Neural progenitor cell (in vitro differentiated cells): ENCODE measurements around the gene PERM1.

ENCODE experiments used
- EZH2 ChIP-seq: fragments of 200-600 bp; sonication (generic); IDR thresholded peaks from 2 replicates; pipeline ENCODE4 v1.6.1; 2017; ENCODE audit warnings: antibody characterized with exemption, mild to moderate bottlenecking, moderate library complexity
- TF ChIP-seq, protein P1 (sequence below): fragments of 200-600 bp; sonication (generic); IDR thresholded peaks from 2 replicates; pipeline ENCODE4 v1.5.1; 2017; ENCODE audit warnings: antibody characterized with exemption, mild to moderate bottlenecking

DNA sequence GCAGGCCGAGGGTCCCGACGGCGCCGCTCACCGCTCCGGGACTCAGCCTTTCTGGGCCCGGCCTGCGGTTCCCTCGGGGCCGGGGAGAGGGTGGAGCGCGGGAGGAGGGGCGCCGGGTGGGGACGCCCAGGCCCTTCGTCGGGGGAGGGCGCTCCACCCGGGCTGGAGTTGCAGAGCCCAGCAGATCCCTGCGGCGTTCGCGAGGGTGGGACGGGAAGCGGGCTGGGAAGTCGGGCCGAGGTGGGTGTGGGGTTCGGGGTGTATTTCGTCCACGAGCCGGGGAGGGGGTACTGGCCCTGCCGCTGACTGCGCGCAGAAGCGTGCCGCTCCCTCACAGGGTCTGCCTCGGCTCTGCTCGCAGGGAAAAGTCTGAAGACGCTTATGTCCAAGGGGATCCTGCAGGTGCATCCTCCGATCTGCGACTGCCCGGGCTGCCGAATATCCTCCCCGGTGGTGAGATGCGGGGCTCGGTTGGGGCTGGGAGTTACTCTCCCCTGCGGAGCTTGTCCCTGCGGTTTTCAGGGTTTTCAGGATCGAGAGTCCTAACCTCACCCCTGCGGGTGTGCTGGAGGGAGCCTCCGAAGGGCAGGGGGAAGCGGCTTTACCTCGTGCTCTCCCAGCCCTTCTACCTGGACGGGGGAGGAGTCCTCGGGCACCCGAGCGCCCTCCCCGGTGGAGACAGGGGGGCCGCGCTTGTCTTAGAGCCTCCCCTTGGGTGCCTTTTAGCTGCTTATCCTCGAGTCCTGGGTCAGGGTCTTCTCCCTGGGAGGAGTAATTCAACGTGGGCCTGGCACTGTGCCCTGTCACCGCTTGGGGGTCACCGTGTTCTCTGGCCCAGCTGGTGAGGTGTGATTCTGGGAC is 56.1 kb downstream of the PERM1 start:
- TF ChIP-seq, protein P1, sequence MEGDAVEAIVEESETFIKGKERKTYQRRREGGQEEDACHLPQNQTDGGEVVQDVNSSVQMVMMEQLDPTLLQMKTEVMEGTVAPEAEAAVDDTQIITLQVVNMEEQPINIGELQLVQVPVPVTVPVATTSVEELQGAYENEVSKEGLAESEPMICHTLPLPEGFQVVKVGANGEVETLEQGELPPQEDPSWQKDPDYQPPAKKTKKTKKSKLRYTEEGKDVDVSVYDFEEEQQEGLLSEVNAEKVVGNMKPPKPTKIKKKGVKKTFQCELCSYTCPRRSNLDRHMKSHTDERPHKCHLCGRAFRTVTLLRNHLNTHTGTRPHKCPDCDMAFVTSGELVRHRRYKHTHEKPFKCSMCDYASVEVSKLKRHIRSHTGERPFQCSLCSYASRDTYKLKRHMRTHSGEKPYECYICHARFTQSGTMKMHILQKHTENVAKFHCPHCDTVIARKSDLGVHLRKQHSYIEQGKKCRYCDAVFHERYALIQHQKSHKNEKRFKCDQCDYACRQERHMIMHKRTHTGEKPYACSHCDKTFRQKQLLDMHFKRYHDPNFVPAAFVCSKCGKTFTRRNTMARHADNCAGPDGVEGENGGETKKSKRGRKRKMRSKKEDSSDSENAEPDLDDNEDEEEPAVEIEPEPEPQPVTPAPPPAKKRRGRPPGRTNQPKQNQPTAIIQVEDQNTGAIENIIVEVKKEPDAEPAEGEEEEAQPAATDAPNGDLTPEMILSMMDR, result peak; percentile 7
- TF ChIP-seq EZH2, result peak; percentile 91
